ENCODE measurements around the gene SCAMP3.

Gene SCAMP3

DNA sequence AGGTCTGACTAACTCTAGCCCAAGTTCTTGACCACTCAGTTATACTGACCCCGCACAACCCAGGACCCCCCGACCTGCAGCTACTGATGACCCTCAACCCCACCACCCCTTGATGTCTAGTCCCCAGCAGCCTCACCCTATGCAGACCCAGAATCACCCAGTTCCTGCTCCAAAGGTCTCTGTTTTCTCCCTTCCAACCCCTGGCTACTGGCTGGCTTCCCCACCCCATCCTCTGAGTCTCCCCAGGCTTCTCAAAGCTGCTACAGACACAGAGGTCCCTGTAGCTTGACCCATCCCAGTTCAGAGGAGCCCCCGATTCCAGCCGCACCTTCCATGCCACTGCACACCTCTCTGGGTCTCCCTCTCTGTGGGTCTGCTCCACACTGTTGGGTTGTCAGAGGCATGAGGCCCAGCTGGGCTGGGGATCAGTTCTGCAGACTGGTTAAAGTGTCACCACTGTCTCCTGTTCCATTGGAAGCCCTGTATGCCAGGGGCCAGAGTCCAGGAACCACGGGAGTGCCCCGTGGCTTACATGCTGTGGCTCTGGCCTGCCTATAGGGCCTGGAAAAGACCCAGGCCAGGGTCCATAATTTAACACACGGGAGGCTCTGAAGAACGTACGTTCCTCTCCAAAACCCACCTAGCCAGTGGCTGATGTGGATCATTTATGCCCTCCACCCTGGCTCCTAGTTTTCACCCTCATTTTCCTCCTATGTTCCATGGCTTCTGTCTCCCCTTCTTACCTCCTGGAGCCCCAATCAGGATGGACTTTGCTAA is 38.6 kb upstream of the SCAMP3 start:
- Histone ChIP-seq H2BK5ac (ENCODE audit: low read depth, low read length, poor library complexity) (no peak overlapping the region), H2BK12ac (ENCODE audit: low read length) (no peak overlapping the region), H3K79me2 (ENCODE audit: control insufficient read depth, insufficient read depth, low read length, poor library complexity) (no peaks in the 10 kb centered on the region), H3K4me3 (ENCODE audit: low read depth, low read length) (no peak overlapping the region), H3K4me2 (ENCODE audit: low read length) (no peak overlapping the region), H3K18ac (ENCODE audit: low read length) (no peak overlapping the region), H4K91ac (ENCODE audit: low read depth, low read length) (no peak overlapping the region), H2AK5ac (ENCODE audit: low read length) (no peak overlapping the region), H2AFZ (ENCODE audit: insufficient read depth, low read length, poor library complexity) (no peak overlapping the region), H3K23ac (ENCODE audit: low read length) (no peak overlapping the region), H3K27ac (ENCODE audit: low read depth, low read length) (no peak overlapping the region), H3K27me3 (ENCODE audit: insufficient read depth, low read length) (peaks cover 3% of the 10 kb centered on the region), H3K36me3 (ENCODE audit: control insufficient read depth in 1 of 2, insufficient read depth in 2 of 2, low read length in 2 of 2) (no peaks in the 10 kb centered on the region), H3K4me1 (ENCODE audit: control insufficient read depth in 1 of 2, insufficient read depth in 2 of 2, low read length in 2 of 2) (peaks cover under 1 to 3% of the 10 kb centered on the region in 2 experiments), H3K9ac (ENCODE audit: low read length) (no peak overlapping the region), H2BK120ac (ENCODE audit: insufficient read depth, low read length, poor library complexity) (no peak overlapping the region), H3K4ac (ENCODE audit: low read depth, low read length) (no peak overlapping the region), H4K12ac (ENCODE audit: low read depth, low read length) (no peak overlapping the region), H3K9me3 (ENCODE audit: insufficient read depth, low read depth, low read length) (no peaks in the 10 kb centered on the region), H3K79me1 (ENCODE audit: low read length) (no peaks in the 10 kb centered on the region), H4K8ac (ENCODE audit: low read depth, low read length) (no peak overlapping the region), H3K14ac (ENCODE audit: low read length) (no peak overlapping the region)
- WGBS (ENCODE audit: extremely low coverage, insufficient coverage, insufficient read length): no CpG with 5 or more reads among the region's 9 CpGs
- no peak for DNase-seq

DNA sequence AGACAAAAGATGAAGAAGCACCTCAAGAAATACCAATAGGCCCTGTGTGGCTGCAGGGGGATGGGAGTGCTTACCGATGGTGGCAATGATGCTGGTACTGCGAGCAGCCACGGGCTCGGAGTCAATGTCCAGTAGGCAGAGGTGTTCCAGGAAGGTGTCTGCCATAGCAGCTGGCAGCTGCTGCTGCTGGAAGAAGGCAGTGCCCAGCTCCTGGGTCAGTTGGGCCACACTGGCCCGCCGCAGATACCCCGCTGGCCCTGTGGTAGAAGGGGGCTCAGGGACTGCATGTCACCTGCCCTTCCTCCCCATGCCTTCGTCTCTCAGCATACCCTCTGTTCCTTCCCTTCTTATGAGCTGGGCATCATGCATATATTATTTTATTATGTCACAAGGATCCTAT is 37.9 kb upstream of the SCAMP3 start:
- Histone ChIP-seq H3K79me1 (ENCODE audit: low read length) (no peaks in the 10 kb centered on the region), H3K18ac (ENCODE audit: low read length) (no peak overlapping the region), H3K4me1 (ENCODE audit: control insufficient read depth in 1 of 2, insufficient read depth in 2 of 2, low read length in 2 of 2) (no peaks in the 10 kb centered on the region), H3K4me2 (ENCODE audit: low read length) (no peak overlapping the region), H3K4me3 (ENCODE audit: low read depth, low read length) (no peak overlapping the region), H3K9me3 (ENCODE audit: insufficient read depth, low read depth, low read length) (no peaks in the 10 kb centered on the region), H4K12ac (ENCODE audit: low read depth, low read length) (no peak overlapping the region), H3K23ac (ENCODE audit: low read length) (no peak overlapping the region), H3K27me3 (ENCODE audit: insufficient read depth, low read length) (peaks cover 10% of the 10 kb centered on the region), H3K9ac (ENCODE audit: low read length) (no peak overlapping the region), H3K4ac (ENCODE audit: low read depth, low read length) (no peak overlapping the region), H4K8ac (ENCODE audit: low read depth, low read length) (no peak overlapping the region), H4K91ac (ENCODE audit: low read depth, low read length) (no peak overlapping the region), H3K14ac (ENCODE audit: low read length) (no peak overlapping the region), H2BK120ac (ENCODE audit: insufficient read depth, low read length, poor library complexity) (no peak overlapping the region), H2BK12ac (ENCODE audit: low read length) (no peak overlapping the region), H3K79me2 (ENCODE audit: control insufficient read depth, insufficient read depth, low read length, poor library complexity) (no peaks in the 10 kb centered on the region), H3K36me3 (ENCODE audit: control insufficient read depth in 1 of 2, insufficient read depth in 2 of 2, low read length in 2 of 2) (no peaks in the 10 kb centered on the region), H2AK5ac (ENCODE audit: low read length) (no peak overlapping the region), H2AFZ (ENCODE audit: insufficient read depth, low read length, poor library complexity) (no peak overlapping the region), H3K27ac (ENCODE audit: low read depth, low read length) (no peak overlapping the region), H2BK5ac (ENCODE audit: low read depth, low read length, poor library complexity) (no peak overlapping the region)
- no peak for DNase-seq
- no CpG with 5 or more reads among the region's 8 CpGs for WGBS (ENCODE audit: extremely low coverage, insufficient coverage, insufficient read length)

DNA sequence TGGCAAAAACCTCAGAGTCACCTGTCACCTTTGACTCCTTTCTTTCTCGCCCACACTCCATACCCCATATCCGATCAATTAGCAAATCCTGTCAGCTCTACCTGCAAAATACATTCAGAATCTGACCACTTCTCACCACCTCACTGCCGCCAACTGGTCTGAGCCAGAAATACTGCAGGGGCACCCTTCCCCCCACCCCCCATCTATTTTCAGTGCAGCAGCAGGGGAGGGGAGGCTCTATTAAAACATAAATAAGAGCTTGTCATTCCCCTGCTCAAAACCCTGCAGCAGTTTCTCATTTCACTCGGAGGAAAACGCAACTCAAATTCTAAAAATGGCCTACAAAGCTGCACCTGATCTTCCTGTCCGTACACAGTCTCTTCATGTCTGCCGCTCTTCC is 35.2 kb upstream of the SCAMP3 start:
- Histone ChIP-seq H3K9me3 (ENCODE audit: insufficient read depth, low read depth, low read length) (peaks cover 2% of the 10 kb centered on the region), H3K79me2 (ENCODE audit: control insufficient read depth, insufficient read depth, low read length, poor library complexity) (no peaks in the 10 kb centered on the region), H2BK120ac (ENCODE audit: insufficient read depth, low read length, poor library complexity) (no peak overlapping the region), H2BK5ac (ENCODE audit: low read depth, low read length, poor library complexity) (no peak overlapping the region), H2AFZ (ENCODE audit: insufficient read depth, low read length, poor library complexity) (no peak overlapping the region), H3K4me3 (ENCODE audit: low read depth, low read length) (no peak overlapping the region), H3K27ac (ENCODE audit: low read depth, low read length) (no peak overlapping the region), H3K4me1 (ENCODE audit: control insufficient read depth in 1 of 2, insufficient read depth in 2 of 2, low read length in 2 of 2) (no peaks in the 10 kb centered on the region), H4K12ac (ENCODE audit: low read depth, low read length) (no peak overlapping the region), H3K23ac (ENCODE audit: low read length) (no peak overlapping the region), H2BK12ac (ENCODE audit: low read length) (no peak overlapping the region), H4K91ac (ENCODE audit: low read depth, low read length) (no peak overlapping the region), H3K4ac (ENCODE audit: low read depth, low read length) (no peak overlapping the region), H3K4me2 (ENCODE audit: low read length) (no peak overlapping the region), H3K36me3 (ENCODE audit: control insufficient read depth in 1 of 2, insufficient read depth in 2 of 2, low read length in 2 of 2) (no peaks in the 10 kb centered on the region), H3K9ac (ENCODE audit: low read length) (no peak overlapping the region), H4K8ac (ENCODE audit: low read depth, low read length) (no peak overlapping the region), H3K27me3 (ENCODE audit: insufficient read depth, low read length) (peaks cover 14% of the 10 kb centered on the region), H3K18ac (ENCODE audit: low read length) (no peak overlapping the region), H3K14ac (ENCODE audit: low read length) (no peak overlapping the region), H2AK5ac (ENCODE audit: low read length) (no peak overlapping the region), H3K79me1 (ENCODE audit: low read length) (no peaks in the 10 kb centered on the region)
- no CpG with 5 or more reads among the region's 7 CpGs for WGBS (ENCODE audit: extremely low coverage, insufficient coverage, insufficient read length)
- no peak for DNase-seq

DNA sequence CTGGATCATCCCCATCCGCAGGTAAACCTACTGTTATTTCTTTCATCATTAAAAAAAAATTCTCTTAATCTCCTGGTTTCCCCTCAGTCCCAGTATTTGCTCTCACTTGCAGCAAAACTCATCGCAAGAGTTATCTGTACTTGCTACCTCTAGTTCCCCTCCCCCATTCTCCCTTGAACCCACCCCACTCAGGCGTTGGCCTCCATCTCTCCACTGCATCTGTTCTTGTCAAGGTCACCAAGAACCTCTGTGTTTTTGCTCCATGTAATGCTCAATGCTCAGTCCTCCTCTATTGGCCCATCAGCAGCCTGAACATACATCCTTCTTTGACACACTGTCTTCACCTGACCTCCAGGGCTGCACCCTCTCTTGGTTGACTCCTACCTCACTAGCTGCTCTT is 34.5 kb upstream of the SCAMP3 start:
- no peak overlapping the region for H2AFZ ChIP-seq (ENCODE audit: insufficient read depth, low read length, poor library complexity)
- H3K36me3 ChIP-seq (ENCODE audit: control insufficient read depth in 1 of 2, insufficient read depth in 2 of 2, low read length in 2 of 2): no peaks in the 10 kb centered on the region
- H3K14ac ChIP-seq (ENCODE audit: low read length): no peak overlapping the region
- H4K12ac ChIP-seq (ENCODE audit: low read depth, low read length): no peak overlapping the region
- no peak overlapping the region for H3K23ac ChIP-seq (ENCODE audit: low read length)
- H3K4me1 ChIP-seq (ENCODE audit: control insufficient read depth in 1 of 2, insufficient read depth in 2 of 2, low read length in 2 of 2): no peaks in the 10 kb centered on the region
- H3K79me2 ChIP-seq (ENCODE audit: control insufficient read depth, insufficient read depth, low read length, poor library complexity): no peaks in the 10 kb centered on the region
- peaks cover 14% of the 10 kb centered on the region for H3K27me3 ChIP-seq (ENCODE audit: insufficient read depth, low read length)
- no peak for DNase-seq
- H3K18ac ChIP-seq (ENCODE audit: low read length): no peak overlapping the region
- H3K9ac ChIP-seq (ENCODE audit: low read length): no peak overlapping the region
- no peaks in the 10 kb centered on the region for H3K79me1 ChIP-seq (ENCODE audit: low read length)
- no peak overlapping the region for H3K27ac ChIP-seq (ENCODE audit: low read depth, low read length)
- no CpG with 5 or more reads among the region's 3 CpGs for WGBS (ENCODE audit: extremely low coverage, insufficient coverage, insufficient read length)
- H3K4ac ChIP-seq (ENCODE audit: low read depth, low read length): no peak overlapping the region
- H4K91ac ChIP-seq (ENCODE audit: low read depth, low read length): no peak overlapping the region
- H2BK5ac ChIP-seq (ENCODE audit: low read depth, low read length, poor library complexity): no peak overlapping the region
- no peak overlapping the region for H2BK120ac ChIP-seq (ENCODE audit: insufficient read depth, low read length, poor library complexity)
- no peak overlapping the region for H2BK12ac ChIP-seq (ENCODE audit: low read length)
- no peak overlapping the region for H2AK5ac ChIP-seq (ENCODE audit: low read length)
- peaks cover 2% of the 10 kb centered on the region for H3K9me3 ChIP-seq (ENCODE audit: insufficient read depth, low read depth, low read length)
- H3K4me3 ChIP-seq (ENCODE audit: low read depth, low read length): no peak overlapping the region
- H3K4me2 ChIP-seq (ENCODE audit: low read length): no peak overlapping the region
- H4K8ac ChIP-seq (ENCODE audit: low read depth, low read length): no peak overlapping the region

All from trophoblast cell (in vitro differentiated cells and primary cell).